Measurements from ENCODE around the gene PLD6.
"Not testable (repeated sequence)": the region's sequence is repeated elsewhere in the genome, so short reads cannot be mapped to it uniquely, and the experiment has no call there.

Gene PLD6

GRCh38 chr17:17172990-17173389 is 33.1 kb downstream of the PLD6 start:
- DNase-seq, result no peak

GRCh38 chr17:17172001-17172939 is 33.9 kb downstream of the PLD6 start:
- peak; percentile 36 for DNase-seq

GRCh38 chr17:17171186-17171585 is 34.9 kb downstream of the PLD6 start:
- DNase-seq, result no peak

- no peak for DNase-seq
These were observed 35.7 kb downstream of the PLD6 start for GRCh38 chr17:17170346-17170985.

- DNase-seq, result no peak
These were observed 36.7 kb downstream of the PLD6 start for GRCh38 chr17:17169396-17169795.

GRCh38 chr17:17168401-17168800 is 37.7 kb downstream of the PLD6 start:
- no peak for DNase-seq

- DNase-seq, result no peak
These were observed 38.1 kb downstream of the PLD6 start for GRCh38 chr17:17167986-17168385.

- DNase-seq, result no peak
These were observed 38.8 kb downstream of the PLD6 start for GRCh38 chr17:17167356-17167755.

GRCh38 chr17:17166446-17166845 is 39.7 kb downstream of the PLD6 start:
- no peak for DNase-seq

GRCh38 chr17:17165666-17166308 is 40.3 kb downstream of the PLD6 start:
- no peak for DNase-seq

- DNase-seq, result no peak
These were observed 41.5 kb downstream of the PLD6 start for GRCh38 chr17:17164676-17165075.

- no peak for DNase-seq
These were observed 42.0 kb downstream of the PLD6 start for GRCh38 chr17:17164156-17164555.

- no peak for DNase-seq
These were observed 44.4 kb downstream of the PLD6 start for GRCh38 chr17:17161759-17162158.

GRCh38 chr17:17161121-17161520 is 45.0 kb downstream of the PLD6 start:
- no peak for DNase-seq

GRCh38 chr17:17159571-17159970 is 46.6 kb downstream of the PLD6 start:
- DNase-seq, result no peak

GRCh38 chr17:17158506-17158905 is 47.6 kb downstream of the PLD6 start:
- DNase-seq, result not testable (repeated sequence)

- no peak for DNase-seq
These were observed 49.1 kb downstream of the PLD6 start for GRCh38 chr17:17157041-17157440.

GRCh38 chr17:17156511-17156910 is 49.6 kb downstream of the PLD6 start:
- no peak for DNase-seq

GRCh38 chr17:17156107-17156506 is 50.0 kb downstream of the PLD6 start:
- no peak for DNase-seq

- DNase-seq, result peak; percentile 53
These were observed 50.6 kb downstream of the PLD6 start for GRCh38 chr17:17155568-17155967.

- peak; percentile 30 for DNase-seq
These were observed 51.2 kb downstream of the PLD6 start for GRCh38 chr17:17154981-17155380.

GRCh38 chr17:17154556-17154955 is 51.6 kb downstream of the PLD6 start:
- no peak for DNase-seq

GRCh38 chr17:17153709-17154108 is 52.4 kb downstream of the PLD6 start:
- peak; percentile 32 for DNase-seq

GRCh38 chr17:17153071-17153470 is 53.1 kb downstream of the PLD6 start:
- no peak for DNase-seq
